Fibroblast of mammary gland (primary cell): ENCODE measurements around the gene CACNA1S.

Experiments
- DNase-seq: peaks from one replicate; pipeline ENCODE4 v3.0.0-alpha.2; 2010; ENCODE audit warnings: low read depth
- H3K4me3 ChIP-seq: 2 replicates; pipeline ENCODE4 v1.5.1; 2011; ENCODE audit warnings: low read depth, mild to moderate bottlenecking, low read length, moderate library complexity; ENCODE audit not compliant: control insufficient read depth
- TF ChIP-seq, protein P1 (sequence below): conservative IDR thresholded peaks from 2 replicates; pipeline ENCODE4 v1.5.1; 2011; ENCODE audit warnings: low read depth, low read length, inconsistent platforms; ENCODE audit not compliant: control insufficient read depth, insufficient read depth

CACNA1S gene

DNA sequence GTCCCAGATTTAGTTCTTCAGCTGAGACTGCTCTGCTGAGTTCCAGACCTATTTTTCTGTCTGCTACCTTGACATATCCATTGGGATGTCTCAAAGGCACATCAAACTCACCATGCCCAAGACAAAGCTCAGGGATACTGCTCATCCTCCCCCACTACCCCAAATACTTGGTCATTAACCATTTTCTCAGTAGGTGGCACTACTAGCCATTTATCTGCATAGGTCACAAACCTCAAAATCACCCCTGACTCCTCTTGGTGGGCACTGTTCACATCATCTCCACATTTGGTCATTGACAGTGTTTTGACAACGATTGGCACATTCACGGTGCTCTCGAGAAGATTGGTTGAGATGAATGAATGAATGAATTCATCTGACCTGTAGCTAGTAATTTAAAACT is 32.1 kb downstream of the CACNA1S start:
- TF ChIP-seq, protein P1, sequence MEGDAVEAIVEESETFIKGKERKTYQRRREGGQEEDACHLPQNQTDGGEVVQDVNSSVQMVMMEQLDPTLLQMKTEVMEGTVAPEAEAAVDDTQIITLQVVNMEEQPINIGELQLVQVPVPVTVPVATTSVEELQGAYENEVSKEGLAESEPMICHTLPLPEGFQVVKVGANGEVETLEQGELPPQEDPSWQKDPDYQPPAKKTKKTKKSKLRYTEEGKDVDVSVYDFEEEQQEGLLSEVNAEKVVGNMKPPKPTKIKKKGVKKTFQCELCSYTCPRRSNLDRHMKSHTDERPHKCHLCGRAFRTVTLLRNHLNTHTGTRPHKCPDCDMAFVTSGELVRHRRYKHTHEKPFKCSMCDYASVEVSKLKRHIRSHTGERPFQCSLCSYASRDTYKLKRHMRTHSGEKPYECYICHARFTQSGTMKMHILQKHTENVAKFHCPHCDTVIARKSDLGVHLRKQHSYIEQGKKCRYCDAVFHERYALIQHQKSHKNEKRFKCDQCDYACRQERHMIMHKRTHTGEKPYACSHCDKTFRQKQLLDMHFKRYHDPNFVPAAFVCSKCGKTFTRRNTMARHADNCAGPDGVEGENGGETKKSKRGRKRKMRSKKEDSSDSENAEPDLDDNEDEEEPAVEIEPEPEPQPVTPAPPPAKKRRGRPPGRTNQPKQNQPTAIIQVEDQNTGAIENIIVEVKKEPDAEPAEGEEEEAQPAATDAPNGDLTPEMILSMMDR: no peak
- no peak for DNase-seq
- no peak overlapping the region for H3K4me3 ChIP-seq

DNA sequence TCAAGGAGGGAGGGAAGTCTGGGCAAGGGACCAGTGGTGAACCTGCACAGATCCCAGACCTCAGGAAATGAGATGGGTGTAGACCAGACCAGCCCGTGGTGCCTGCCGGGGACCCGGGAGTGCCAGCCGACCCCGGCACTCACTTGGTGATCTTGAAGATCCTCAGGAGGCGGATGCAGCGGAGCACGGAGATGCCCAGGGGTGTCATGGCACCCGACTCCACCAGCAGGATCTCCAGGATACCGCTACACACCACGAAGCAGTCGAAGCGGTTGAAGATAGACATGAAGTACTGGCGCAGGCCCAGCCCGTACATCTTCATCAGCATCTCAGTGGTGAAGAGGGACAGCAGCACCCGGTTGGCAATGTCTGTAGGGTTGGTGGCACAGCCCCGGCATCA is 34.5 kb downstream of the CACNA1S start:
- TF ChIP-seq, protein P1: no peak
- no peak overlapping the region for H3K4me3 ChIP-seq
- DNase-seq: no peak

DNA sequence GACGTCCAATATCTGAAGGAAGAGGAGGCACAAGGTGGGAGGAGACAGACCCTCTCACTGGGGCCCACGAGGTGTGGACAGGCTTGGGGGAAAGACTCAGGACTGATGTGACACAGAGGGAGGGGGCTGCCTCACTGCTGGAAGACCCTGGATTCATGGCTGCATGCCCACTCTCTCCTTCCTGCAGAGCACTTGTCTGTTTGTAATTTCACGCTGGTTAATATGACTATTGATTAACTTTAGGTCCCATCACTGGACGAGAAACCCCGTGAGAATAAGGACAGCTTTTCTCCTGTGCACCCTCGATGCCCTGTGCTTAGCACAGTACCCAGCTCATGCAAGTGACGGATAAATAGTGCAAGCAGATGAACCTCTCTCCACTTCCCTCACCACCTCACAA is 35.1 kb downstream of the CACNA1S start:
- TF ChIP-seq, protein P1: no peak
- no peak overlapping the region for H3K4me3 ChIP-seq
- DNase-seq: no peak

DNA sequence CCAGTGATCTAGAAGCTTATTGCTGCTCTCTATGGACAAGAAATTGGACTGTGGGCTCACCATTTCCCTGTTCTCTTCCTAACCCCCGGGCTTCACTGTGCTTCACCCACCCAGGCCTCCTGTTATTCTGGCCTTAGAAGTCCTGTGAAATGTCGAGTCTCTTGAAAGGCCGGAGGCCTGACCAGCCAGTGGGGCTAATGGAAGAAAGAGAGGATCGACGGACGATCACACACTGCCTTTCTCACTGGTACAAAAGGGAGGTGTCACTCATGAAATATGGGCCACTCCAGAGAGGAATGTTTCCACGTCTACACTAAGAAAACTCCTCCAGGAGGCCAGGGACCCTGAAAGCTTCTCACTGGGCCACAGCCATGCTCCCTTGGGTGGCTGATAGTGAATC is 36.1 kb downstream of the CACNA1S start:
- H3K4me3 ChIP-seq: no peak overlapping the region
- TF ChIP-seq, protein P1: no peak
- DNase-seq: no peak

DNA sequence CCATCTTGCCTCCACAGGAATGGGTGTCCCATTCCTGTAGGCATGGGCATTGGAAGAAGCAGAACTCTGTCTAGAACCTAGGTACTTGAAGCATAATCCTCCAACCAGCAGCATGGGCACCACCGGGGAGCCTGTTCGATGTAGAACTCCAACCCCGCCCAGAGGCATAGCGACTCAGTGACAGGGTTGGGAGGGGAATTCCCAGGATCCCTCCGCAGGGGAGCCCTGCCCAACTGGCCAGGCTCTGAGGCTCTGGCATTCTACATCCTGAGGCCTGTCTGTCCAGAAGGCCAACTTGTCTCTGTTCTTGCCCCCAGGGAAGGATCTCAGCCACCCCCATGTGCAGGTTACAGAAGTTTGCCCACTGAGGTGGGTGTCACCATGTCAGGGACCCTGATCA is 38.2 kb downstream of the CACNA1S start:
- TF ChIP-seq, protein P1: no peak

DNA sequence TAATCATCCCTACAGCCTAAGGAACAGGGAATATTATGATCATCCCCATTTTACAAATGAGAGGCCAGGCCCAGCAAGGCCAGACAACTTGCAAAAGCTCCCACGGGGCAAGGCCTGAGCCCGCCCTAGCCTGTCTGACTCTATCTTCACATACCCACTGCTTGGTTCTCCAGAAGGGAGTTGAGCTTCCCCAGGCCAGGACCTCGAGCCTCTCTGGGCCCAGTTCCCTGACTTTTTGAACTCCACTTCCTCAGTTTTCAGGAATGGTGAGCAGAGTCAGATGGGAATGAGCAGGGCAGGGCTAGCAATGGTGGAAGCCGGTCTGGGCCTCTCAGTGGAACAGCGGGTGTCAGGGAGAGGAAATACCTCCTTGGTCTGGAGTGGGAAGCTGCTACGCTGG is 39.3 kb downstream of the CACNA1S start:
- H3K4me3 ChIP-seq: no peak overlapping the region
- TF ChIP-seq, protein P1: no peak
- no peak for DNase-seq

More for the DNA sequence above, 38.2 kb downstream of the CACNA1S start:
- no peak overlapping the region for H3K4me3 ChIP-seq
- DNase-seq: no peak

DNA sequence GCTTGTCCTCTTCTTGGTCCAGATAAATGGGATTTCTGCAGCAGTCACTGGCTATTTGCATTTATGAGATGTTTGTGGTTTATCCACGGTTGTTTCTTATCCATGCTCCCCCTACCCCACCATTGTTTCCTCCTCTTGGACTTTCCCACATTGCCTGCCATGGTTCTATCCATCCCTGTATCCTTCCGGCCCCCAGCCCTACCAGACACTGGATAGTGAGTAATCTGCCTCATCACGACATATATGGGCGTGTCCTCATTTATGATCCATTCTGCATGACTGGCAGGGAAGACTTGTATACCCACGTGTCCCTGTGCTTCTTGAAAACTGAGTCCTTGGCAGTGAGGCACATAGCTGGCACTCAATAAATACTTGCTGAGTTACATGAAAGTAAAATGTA is 40.1 kb downstream of the CACNA1S start:
- no peak overlapping the region for H3K4me3 ChIP-seq
- TF ChIP-seq, protein P1: no peak
- DNase-seq: no peak
